ENCODE measurements around the gene SMARCD3. TPM values are rescaled to one million over a fixed set of nuclear protein-coding genes. Genes with fewer than 3 reads are reported as not detected.

SMARCD3 gene
- polyA plus RNA-seq, 12 donors = 105 to 195 (median 140) TPM; not detected in 1

DNA sequence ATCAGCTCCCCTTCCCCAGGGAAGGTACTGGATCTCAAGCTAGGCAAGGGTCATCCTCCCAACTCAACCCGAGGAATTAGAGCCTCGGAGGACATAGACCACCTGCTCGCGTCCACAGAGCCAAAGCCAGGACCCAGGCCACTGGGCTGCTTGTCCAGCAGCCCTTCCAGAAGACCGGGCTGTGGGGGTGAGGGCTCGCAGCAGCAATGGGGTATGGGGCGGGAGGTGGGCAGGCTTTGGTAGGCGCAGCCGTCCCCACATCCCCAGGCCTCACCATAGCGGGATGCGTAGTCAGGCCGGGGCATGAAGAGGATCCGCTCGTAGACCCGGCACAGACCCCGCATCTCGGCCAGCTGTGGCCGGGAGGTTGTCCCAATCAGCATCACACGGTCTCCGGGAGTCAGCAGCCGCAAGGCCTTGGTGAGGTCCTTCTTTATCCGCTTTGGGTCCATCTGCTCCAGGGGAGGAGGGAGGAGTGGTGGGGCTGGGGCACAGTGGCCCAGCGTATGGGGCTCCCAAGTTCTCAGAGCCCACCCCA lies 56.4 kb downstream of the SMARCD3 start:
- DNase-seq = no peak

DNA sequence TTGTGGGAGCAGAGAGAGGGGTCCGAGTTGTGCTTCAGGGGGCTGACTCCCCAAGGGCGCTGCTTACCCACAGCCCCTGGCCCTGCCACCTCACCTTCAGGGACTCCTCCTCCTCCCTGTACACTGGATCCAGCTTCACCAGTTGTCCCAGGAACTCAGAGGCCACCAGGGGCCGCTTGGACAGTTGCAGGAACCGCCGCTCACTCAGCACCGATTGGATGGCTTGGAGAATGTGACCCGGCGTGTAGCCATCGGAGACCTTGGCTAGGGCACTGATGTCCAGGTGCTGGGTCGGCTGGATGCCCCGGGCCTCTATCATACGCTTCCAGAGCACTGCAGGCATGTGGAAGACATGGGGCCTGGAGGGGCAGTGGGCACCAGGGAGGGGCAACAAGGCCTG lies 57.0 kb downstream of the SMARCD3 start:
- DNase-seq = no peak

DNA sequence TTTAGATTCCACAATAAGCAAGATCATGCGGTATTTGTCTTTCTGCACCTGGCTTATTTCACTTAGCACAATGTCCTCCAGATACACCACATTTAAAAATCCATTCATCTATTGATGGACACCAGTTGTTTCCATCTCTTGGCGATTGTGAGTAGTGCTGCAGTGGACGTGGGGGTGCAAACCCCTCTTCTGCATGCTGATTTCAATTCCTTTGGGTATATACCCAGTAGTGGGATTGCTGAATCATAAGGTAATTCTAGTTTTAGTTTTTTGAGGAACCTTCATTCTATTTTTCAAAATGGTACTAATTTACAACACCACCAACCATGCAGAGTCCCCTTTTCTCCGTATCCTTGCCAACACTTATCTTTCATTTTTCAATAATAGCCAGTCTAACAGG lies 59.5 kb downstream of the SMARCD3 start:
- DNase-seq = no peak

Other genes with a start within 250 kb of the SMARCD3 start
- gene ATG9B, start 224.2 kb downstream of the SMARCD3 start, polyA plus RNA-seq (ENCODE audit: insufficient read length in 12 of 12) = 1 to 10 TPM in 3 of 12 donors, under 1 TPM in 7, not detected in 2; 0.51 to 2.3 (median 0.89) TPM
- gene ABCB8, start 220.2 kb downstream of the SMARCD3 start, polyA plus RNA-seq (ENCODE audit: insufficient read length in 12 of 12) = 10 to 100 TPM in 11 of 12 donors, not detected in 1; 12.2 to 33.6 (median 18.1) TPM
- 1 to 10 TPM in 10 of 12 donors, not detected in 2; 1.5 to 7.7 (median 4.1) TPM for gene ASIC3, start 200.2 kb downstream of the SMARCD3 start, polyA plus RNA-seq (ENCODE audit: insufficient read length in 12 of 12)
- 10 to 100 TPM in 1 of 12 donors, 1 to 10 TPM in 9, not detected in 2; 7.7 to 12.7 (median 8.8) TPM for gene CDK5, start 190.8 kb downstream of the SMARCD3 start, polyA plus RNA-seq (ENCODE audit: insufficient read length in 12 of 12)
- 100 to 1,000 TPM in 1 of 12 donors, 10 to 100 TPM in 10, not detected in 1; 43.4 to 124 (median 52.7) TPM for gene SLC4A2, start 189.1 kb downstream of the SMARCD3 start, polyA plus RNA-seq (ENCODE audit: insufficient read length in 12 of 12)
- gene FASTK, start 167.9 kb downstream of the SMARCD3 start, polyA plus RNA-seq (ENCODE audit: insufficient read length in 12 of 12) = 100 to 1,000 TPM in 1 of 12 donors, 10 to 100 TPM in 10, not detected in 1; 52.7 to 146 (median 55.3) TPM
- gene TMUB1, start 165.2 kb downstream of the SMARCD3 start, polyA plus RNA-seq (ENCODE audit: insufficient read length in 12 of 12) = 10 to 100 TPM in 11 of 12 donors, not detected in 1; 21.5 to 49.2 (median 26.8) TPM
- 10 to 100 TPM in 11 of 12 donors, not detected in 1; 62.4 to 86.8 (median 70.9) TPM for gene AGAP3, start 162.2 kb downstream of the SMARCD3 start, polyA plus RNA-seq (ENCODE audit: insufficient read length in 12 of 12)
- 1 to 10 TPM in 7 of 12 donors, under 1 TPM in 3, not detected in 2; 0.30 to 4.1 (median 1.5) TPM for gene GBX1, start 81.0 kb downstream of the SMARCD3 start, polyA plus RNA-seq (ENCODE audit: insufficient read length in 12 of 12)
- gene ASB10, start 61.4 kb downstream of the SMARCD3 start, polyA plus RNA-seq (ENCODE audit: insufficient read length in 12 of 12) = 1 to 10 TPM in 10 of 12 donors, not detected in 2; 1.7 to 6.3 (median 3.3) TPM
- not detected for gene H2BK1, start 38.2 kb downstream of the SMARCD3 start, polyA plus RNA-seq (ENCODE audit: insufficient read length in 12 of 12)
- gene ABCF2, start 21.5 kb downstream of the SMARCD3 start, polyA plus RNA-seq (ENCODE audit: insufficient read length in 12 of 12) = 10 to 100 TPM in 10 of 12 donors, 1 to 10 TPM in 1, not detected in 1; 9.8 to 21.5 (median 17.3) TPM
- 10 to 100 TPM in 11 of 12 donors, not detected in 1; 15.9 to 26.8 (median 21.6) TPM for gene CHPF2, start 16.2 kb downstream of the SMARCD3 start, polyA plus RNA-seq (ENCODE audit: insufficient read length in 12 of 12)
- gene NUB1, start 93.1 kb upstream of the SMARCD3 start, polyA plus RNA-seq (ENCODE audit: insufficient read length in 12 of 12) = 10 to 100 TPM in 11 of 12 donors, not detected in 1; 31.4 to 76.1 (median 40.6) TPM
- gene WDR86, start 161.3 kb upstream of the SMARCD3 start, polyA plus RNA-seq (ENCODE audit: insufficient read length in 12 of 12) = 10 to 100 TPM in 3 of 12 donors, 1 to 10 TPM in 8, not detected in 1; 2.3 to 25.2 (median 4.6) TPM
- under 1 TPM in 7 of 12 donors, not detected in 5; 0.12 to 0.82 (median 0.21) TPM for gene CRYGN, start 191.4 kb upstream of the SMARCD3 start, polyA plus RNA-seq (ENCODE audit: insufficient read length in 12 of 12)

Data from muscle of arm (tissue), 12 donors.